GM15510 (cell line): ENCODE data around the gene NIN.

Experiments used
- POLR2A ChIP-seq: IDR thresholded peaks from 3 replicates; pipeline ENCODE4 v1.6.1; 2011; ENCODE audit warnings: borderline replicate concordance; ENCODE audit not compliant: insufficient read length; ENCODE audit errors: extremely low read depth

NIN gene

DNA sequence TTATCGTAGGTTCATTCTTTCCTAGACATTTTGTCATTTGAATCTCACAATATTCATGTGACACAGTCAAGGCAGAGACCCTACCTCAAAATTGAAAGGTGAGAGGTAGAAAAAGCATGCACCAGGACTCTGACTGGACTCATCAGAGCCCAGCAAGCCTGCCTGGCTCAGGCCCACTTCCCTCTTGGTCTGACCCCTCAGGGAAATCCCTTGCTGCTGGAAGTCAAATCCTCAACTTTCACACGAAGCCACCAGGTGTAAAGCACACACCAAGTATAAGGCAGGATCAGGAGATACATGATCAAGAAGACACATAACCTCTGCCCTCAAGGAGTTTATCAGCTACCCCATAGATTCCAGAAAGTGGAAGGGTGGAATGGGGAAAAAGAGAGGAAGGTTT is 18.8 kb downstream of the NIN start:
- TF ChIP-seq POLR2A, result no peak

DNA sequence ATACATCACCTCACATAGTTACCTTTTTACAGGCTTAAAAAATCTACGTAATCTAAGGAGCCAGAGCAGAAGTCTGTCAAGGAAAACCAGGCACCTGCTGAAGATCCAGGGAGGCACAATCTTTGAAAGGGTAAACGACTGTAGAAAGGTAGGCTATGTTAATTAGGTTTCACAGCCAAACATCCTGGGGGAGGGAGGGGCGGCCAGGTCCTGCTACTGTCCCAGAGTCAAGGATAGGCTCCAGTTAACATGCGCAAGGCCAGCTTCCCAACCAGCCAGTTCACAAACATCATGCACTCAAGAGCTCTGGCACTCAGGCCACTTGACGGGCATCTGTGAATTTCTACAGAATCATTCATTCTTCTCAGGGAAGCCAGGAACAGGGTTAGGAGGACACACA is 22.9 kb downstream of the NIN start:
- TF ChIP-seq POLR2A, result no peak

DNA sequence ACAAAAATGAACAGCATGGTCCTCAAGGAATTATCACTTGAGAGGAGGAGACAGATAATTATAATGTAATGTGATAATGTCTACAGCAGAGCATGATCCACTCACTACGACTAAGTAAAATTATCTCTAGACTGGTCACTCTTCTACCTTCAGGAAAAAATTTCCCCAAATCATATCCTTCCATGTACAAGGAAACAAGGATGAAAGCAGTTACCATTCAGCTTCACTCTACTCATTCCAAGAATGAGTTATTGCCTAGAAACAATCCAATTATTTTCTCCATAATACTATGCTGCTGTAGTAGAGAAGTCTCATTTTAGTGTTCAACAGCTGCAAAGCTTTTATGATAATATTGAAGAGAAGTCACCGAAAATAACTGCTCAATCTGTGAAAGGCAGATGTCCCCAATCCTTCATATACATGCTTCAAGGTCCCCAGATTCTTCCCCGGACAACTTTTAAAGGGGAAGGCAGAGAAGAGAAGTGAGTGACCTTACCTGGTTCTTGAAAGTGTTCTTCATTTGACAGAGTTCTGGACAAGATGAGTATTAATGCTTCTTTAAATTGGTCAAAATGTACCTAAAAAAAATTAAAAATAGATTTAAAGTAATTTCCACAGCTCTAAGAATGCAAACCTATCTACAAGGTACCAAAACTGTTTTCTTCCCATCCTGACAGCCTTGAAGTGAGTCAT is 24.6 kb downstream of the NIN start:
- no peak for TF ChIP-seq POLR2A

DNA sequence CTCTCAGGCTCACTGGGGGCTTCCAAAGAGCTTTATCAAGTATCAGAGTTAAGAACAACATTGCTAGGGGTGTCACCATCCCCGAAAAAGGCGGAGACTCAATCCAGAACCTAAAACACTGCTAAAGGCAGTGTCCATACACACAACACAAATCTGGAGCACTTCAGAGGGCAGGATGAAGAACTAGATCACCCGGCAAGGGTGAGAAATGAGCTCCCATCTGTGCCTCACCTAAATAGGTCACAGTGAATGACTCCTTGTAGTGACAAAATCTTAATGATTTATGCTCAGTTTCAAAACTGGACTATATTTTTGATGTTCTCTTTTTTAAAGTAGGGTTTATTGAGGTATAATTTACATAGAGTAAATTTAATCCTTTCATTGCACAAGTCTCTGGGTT is 25.6 kb downstream of the NIN start:
- no peak for TF ChIP-seq POLR2A

- no peak for TF ChIP-seq POLR2A
Observed at GRCh38 chr14:50804181-50804721, 26.7 kb downstream of the NIN start.

DNA sequence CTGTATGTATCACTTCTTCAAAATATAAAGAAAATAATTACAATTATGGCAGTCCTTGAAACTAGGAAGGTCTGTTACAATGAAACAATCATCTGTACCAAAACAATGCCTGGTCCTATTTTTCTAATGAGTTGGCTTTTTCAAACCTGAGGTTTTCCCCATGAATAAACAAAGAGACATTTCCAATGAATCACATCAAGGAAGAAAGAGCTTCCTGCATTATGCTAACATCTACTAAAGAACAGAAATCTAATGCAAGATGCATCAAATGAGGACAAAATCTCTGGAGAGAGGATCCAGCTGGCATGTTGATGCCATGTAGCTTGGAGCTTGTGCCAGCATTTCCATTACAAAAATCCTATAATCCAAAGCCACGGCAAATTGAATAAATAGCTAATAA is 29.3 kb downstream of the NIN start:
- TF ChIP-seq POLR2A, result no peak

DNA sequence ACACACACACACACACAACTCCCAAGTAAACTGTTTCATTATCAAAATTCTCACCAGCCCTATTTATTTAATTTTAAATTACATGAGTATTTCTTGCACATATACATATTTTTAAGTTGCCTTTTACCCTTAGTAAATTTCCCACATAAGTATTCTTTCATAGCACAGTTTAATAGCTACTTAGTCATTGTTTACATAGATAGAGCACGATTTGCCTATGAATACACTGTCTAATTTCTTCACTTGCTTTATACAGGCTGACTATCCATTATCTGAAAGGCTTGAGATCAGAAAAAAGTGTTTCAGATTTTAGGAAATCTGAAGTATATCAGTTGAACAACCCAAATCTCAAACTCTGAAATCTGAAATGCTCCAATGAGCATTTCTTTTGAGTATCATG is 30.9 kb downstream of the NIN start:
- no peak for TF ChIP-seq POLR2A

DNA sequence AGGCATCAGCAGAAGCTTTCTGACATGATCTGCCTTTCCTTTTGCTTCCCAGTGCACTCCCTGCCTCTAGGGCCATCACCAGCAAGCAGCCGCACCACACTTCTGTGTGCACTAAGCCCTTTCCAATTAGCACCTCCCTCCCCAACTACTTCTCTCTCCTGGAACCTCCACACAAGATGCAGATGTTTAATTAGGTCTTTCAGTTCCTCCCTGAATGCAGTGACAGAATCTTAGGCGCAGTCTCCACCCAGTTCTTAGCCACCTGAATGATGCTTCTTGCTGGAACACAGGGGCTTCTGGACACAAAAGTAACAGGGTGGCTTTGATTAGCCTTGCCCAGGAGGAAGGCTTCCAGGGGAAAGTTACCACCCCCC is 32.9 kb downstream of the NIN start:
- no peak for TF ChIP-seq POLR2A

GRCh38 chr14:50797250-50798047 is 33.5 kb downstream of the NIN start:
- TF ChIP-seq POLR2A, result no peak

- no peak for TF ChIP-seq POLR2A
Observed at GRCh38 chr14:50796390-50796789, 34.6 kb downstream of the NIN start.

DNA sequence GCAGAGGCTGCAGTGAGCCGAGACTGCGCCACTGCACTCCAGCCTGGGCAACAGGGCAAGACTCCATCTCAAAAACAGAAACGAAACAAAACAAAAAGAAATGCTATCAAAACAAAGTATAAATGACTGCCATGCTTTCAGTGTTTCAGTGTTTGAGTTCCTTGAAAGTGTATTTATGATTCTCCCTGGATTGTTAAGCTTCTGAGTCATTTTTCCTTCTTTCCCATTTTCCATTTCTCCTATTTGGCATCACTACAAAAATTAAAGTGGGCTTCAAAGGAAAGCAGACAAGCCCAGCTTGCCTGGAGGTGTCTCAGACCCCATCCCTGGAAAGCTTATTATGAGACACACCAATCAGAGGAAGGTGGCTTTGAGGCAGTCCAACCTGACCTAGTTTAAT is 35.1 kb downstream of the NIN start:
- TF ChIP-seq POLR2A, result no peak

GRCh38 chr14:50795142-50795541 is 35.8 kb downstream of the NIN start:
- TF ChIP-seq POLR2A, result no peak

GRCh38 chr14:50794068-50794645 is 36.8 kb downstream of the NIN start:
- TF ChIP-seq POLR2A, result no peak

DNA sequence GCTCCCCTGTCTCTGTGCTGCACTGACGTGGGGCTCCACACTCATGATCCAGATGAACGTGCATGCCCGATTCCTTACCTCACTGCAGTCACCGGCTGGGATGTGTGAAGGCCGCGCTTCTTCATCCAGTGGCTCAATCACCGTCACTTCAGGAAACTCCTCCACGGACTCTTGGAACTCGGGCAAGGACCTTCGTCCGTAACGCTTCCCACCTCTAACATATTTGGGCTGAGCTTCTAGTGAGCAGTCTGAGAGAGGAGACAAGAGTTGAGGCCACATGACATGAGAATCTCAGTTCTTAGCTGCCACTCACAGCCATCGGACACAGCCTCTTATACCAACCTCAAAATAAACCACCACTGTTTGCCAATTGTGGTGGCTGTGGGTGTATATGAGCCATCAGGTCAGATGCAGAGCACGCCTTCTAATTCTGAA is 38.3 kb downstream of the NIN start:
- TF ChIP-seq POLR2A, result no peak

GRCh38 chr14:50792051-50792477 is 38.9 kb downstream of the NIN start:
- TF ChIP-seq POLR2A, result no peak
